Kidney epithelial cell (primary cell): ENCODE data around the gene SCYL2. TPM values are rescaled to one million over a fixed set of nuclear protein-coding genes. Genes with fewer than 3 reads are reported as not detected.

ENCODE experiments used
- DNase-seq: peaks from one replicate; pipeline ENCODE4 v3.0.0-alpha.2; 2010; ENCODE audit warnings: low read depth
- H3K27me3 ChIP-seq: 2 replicates; pipeline ENCODE4 v1.6.0; 2011; ENCODE audit warnings: low read length; ENCODE audit not compliant: control insufficient read depth, insufficient read depth
- H3K36me3 ChIP-seq: 2 replicates; pipeline ENCODE4 v1.5.1; 2011; ENCODE audit warnings: low read length; ENCODE audit not compliant: control insufficient read depth, insufficient read depth
- H3K4me3 ChIP-seq: 2 replicates; pipeline ENCODE4 v1.5.1; 2011; ENCODE audit warnings: low read depth, mild to moderate bottlenecking, control low read depth, low read length
- CTCF ChIP-seq: IDR thresholded peaks from 2 replicates; pipeline ENCODE4 v1.5.1; 2011; ENCODE audit warnings: mild to moderate bottlenecking, moderate library complexity, low read length, control low read depth, inconsistent platforms; ENCODE audit not compliant: insufficient read depth, poor library complexity, severe bottlenecking
- total RNA-seq: library from RNA; depleted of rRNA; stranded (reverse); fragments of >200 nt; gene quantifications from 2 replicates; pipeline ENCODE4 v1.2.3, GENCODE V29; 2015

SCYL2 gene
- total RNA-seq, 1 donor from 2014 or later, result 47.5 TPM

GRCh38 chr12:100239589-100239988 is 27.4 kb upstream of the SCYL2 start:
- no peak for DNase-seq
- Histone ChIP-seq H3K36me3 (no peaks in the 10 kb centered on the region), H3K27me3 (no peaks in the 10 kb centered on the region), H3K4me3 (no peak overlapping the region)
- TF ChIP-seq CTCF, result no peak

- no peaks in the 10 kb centered on the region for H3K27me3 ChIP-seq
- no peak overlapping the region for H3K4me3 ChIP-seq
- no peak for DNase-seq
- no peak for TF ChIP-seq CTCF
- no peaks in the 10 kb centered on the region for H3K36me3 ChIP-seq
Measured at GRCh38 chr12:100243137-100243536, 23.8 kb upstream of the SCYL2 start.

GRCh38 chr12:100247765-100248164 is 19.2 kb upstream of the SCYL2 start:
- DNase-seq, result no peak
- H3K4me3 ChIP-seq, result no peak overlapping the region
- H3K36me3 ChIP-seq, result no peaks in the 10 kb centered on the region
- TF ChIP-seq CTCF, result no peak
- no peaks in the 10 kb centered on the region for H3K27me3 ChIP-seq

GRCh38 chr12:100248886-100249285 is 18.1 kb upstream of the SCYL2 start:
- Histone ChIP-seq H3K36me3 (no peaks in the 10 kb centered on the region), H3K4me3 (no peak overlapping the region), H3K27me3 (no peaks in the 10 kb centered on the region)
- DNase-seq, result no peak
- TF ChIP-seq CTCF, result no peak

- H3K4me3 ChIP-seq, result no peak overlapping the region
- no peaks in the 10 kb centered on the region for H3K27me3 ChIP-seq
- H3K36me3 ChIP-seq, result no peaks in the 10 kb centered on the region
- TF ChIP-seq CTCF, result no peak
- DNase-seq, result no peak
Measured at GRCh38 chr12:100249941-100250340, 17.0 kb upstream of the SCYL2 start.

GRCh38 chr12:100251917-100252316 is 15.1 kb upstream of the SCYL2 start:
- peak; percentile 80 for DNase-seq
- Histone ChIP-seq H3K27me3 (no peaks in the 10 kb centered on the region), H3K4me3 (no peak overlapping the region), H3K36me3 (no peaks in the 10 kb centered on the region)
- TF ChIP-seq CTCF, result no peak
